K562 (cell line): ENCODE results near the gene TMEM218. TPM values are rescaled to one million over a fixed set of nuclear protein-coding genes. Genes with fewer than 3 reads are reported as not detected.
"Not testable (repeated sequence)": the region's sequence is repeated elsewhere in the genome, so short reads cannot be mapped to it uniquely, and the experiment has no call there.

Experiments
- ATAC-seq: fragments of 200-7000 bp; cut with Tn5 transposase; 3 replicates; pipeline ENCODE4 v1.9.1; 2020; ENCODE audit warnings: moderate library complexity
- BruUV-seq: library from RNA; stranded (reverse); fragments of 400-500 nt; replicated peaks from 2 replicates; lab custom pipeline; 2021; lab: Mats Ljungman, UMichigan
- CTCF ChIA-PET: fragments of 300-600 bp; formaldehyde crosslinking; extraction: SDS; loops from one replicate; lab custom pipeline; 2021; ENCODE audit warnings: low intra/inter-chr PET ratio; lab: Yijun Ruan, JAX
- POLR2A ChIA-PET: fragments of 300-600, 350-650 bp; sonication (Branson Sonifier 250); formaldehyde crosslinking; extraction: SDS; loops from one replicate; lab custom pipeline; 2021; ENCODE audit warnings: antibody characterized with exemption, inconsistent platforms; lab: Yijun Ruan, JAX
- DNase-seq, 4 experiments: peaks; one replicate each; pipeline versions ENCODE4 v3.0.0 to v3.0.0-alpha.2; 2011 to 2018; ENCODE audit warnings: low spot score in 3 of 4, mixed read lengths in 3 of 4; ENCODE audit errors: extremely low read depth in 1 of 4
- FAIRE-seq: peaks from 2 replicates; lab custom pipeline; 2011; peaks lifted over from hg19 to GRCh38; lab: Jason Lieb, UNC
- H2AFZ ChIP-seq: 2 replicates; pipeline ENCODE4 v1.6.0; 2011; ENCODE audit warnings: low read depth, low read length, control low read depth, inconsistent platforms
- H3K27ac ChIP-seq: fragments of 200-600 bp; 3 replicates; pipeline ENCODE4 v1.8.0; 2011; ENCODE audit warnings: low read depth, mild to moderate bottlenecking, control low read depth, inconsistent platforms, low read length, moderate library complexity, mixed read lengths; ENCODE audit errors: extremely low read depth
- H3K27me3 ChIP-seq, 2 experiments: fragments of 300-600 bp in 1 of 2; 2 replicates in 1 of 2; 3 replicates in 1 of 2; pipeline versions ENCODE4 v1.6.0 to v1.8.0; 2011; ENCODE audit warnings: inconsistent platforms in 2 of 2, low read length in 2 of 2, mild to moderate bottlenecking in 1 of 2, mixed read lengths in 1 of 2, moderate library complexity in 1 of 2; ENCODE audit not compliant: control insufficient read depth in 2 of 2, insufficient read depth in 2 of 2
- H3K36me3 ChIP-seq: fragments of 300-600 bp; 3 replicates; pipeline ENCODE4 v1.8.0; 2011; ENCODE audit warnings: mild to moderate bottlenecking, low read length, inconsistent platforms; ENCODE audit not compliant: control insufficient read depth, insufficient read depth
- H3K4me1 ChIP-seq, 2 experiments: fragments of 200-600 bp in 1 of 2; replicated peaks in 1 of 2; 2 replicates in 1 of 2; 3 replicates in 1 of 2; pipeline versions ENCODE4 v1.5.1 to v1.8.0; 2011; ENCODE audit warnings: inconsistent platforms in 2 of 2, low read length in 2 of 2, mild to moderate bottlenecking in 1 of 2, mixed read lengths in 1 of 2, moderate library complexity in 1 of 2; ENCODE audit not compliant: control insufficient read depth in 2 of 2, insufficient read depth in 2 of 2
- H3K4me2 ChIP-seq: 2 replicates; pipeline ENCODE4 v1.6.1; 2011; ENCODE audit warnings: low read length, control low read depth, inconsistent platforms, mixed read lengths; ENCODE audit not compliant: insufficient read depth
- H3K4me3 ChIP-seq: fragments of 200-600 bp; sonication (generic), shearing (Covaris generic); 2 replicates; pipeline ENCODE4 v1.5.1; 2016; ENCODE audit warnings: control low read depth, inconsistent platforms
- H3K79me2 ChIP-seq: fragments of 200-600 bp; 3 replicates; pipeline ENCODE4 v1.8.0; 2011; ENCODE audit warnings: low read length, inconsistent platforms; ENCODE audit not compliant: control insufficient read depth, insufficient read depth
- H3K9ac ChIP-seq, 2 experiments: 2 replicates each; pipeline versions ENCODE4 v1.6.0 to v1.6.1; 2011; ENCODE audit warnings: low read depth in 2 of 2, low read length in 2 of 2, control low read depth in 1 of 2, inconsistent platforms in 1 of 2, mild to moderate bottlenecking in 1 of 2, mixed read lengths in 1 of 2; ENCODE audit not compliant: insufficient read depth in 1 of 2
- H3K9me1 ChIP-seq: one replicate; pipeline ENCODE4 v1.6.0; 2011; ENCODE audit warnings: inconsistent platforms, mild to moderate bottlenecking, low read length, moderate library complexity; ENCODE audit not compliant: control insufficient read depth, insufficient read depth
- H3K9me3 ChIP-seq: replicated peaks from 2 replicates; pipeline ENCODE4 v1.5.1; 2011; ENCODE audit warnings: low read depth, low read length, inconsistent platforms; ENCODE audit not compliant: control insufficient read depth, insufficient read depth
- H4K20me1 ChIP-seq: replicated peaks from 2 replicates; pipeline ENCODE4 v1.6.1; 2011; ENCODE audit warnings: low read length, inconsistent platforms, mixed read lengths; ENCODE audit not compliant: control insufficient read depth, insufficient read depth
- ATF1 ChIP-seq, 2 experiments: fragments of 450-650 bp in 1 of 2; IDR thresholded peaks; 2 replicates each; pipeline ENCODE4 v1.6.1; 2016; ENCODE audit warnings: missing compliant biosample characterization in 1 of 2, missing genetic modification characterization in 1 of 2
- FOXA1 ChIP-seq: fragments of 450-650 bp; IDR thresholded peaks from 2 replicates; pipeline ENCODE4 v1.6.1; 2016; ENCODE audit warnings: mild to moderate bottlenecking, borderline replicate concordance
- HDAC3 ChIP-seq: fragments of 450-650 bp; IDR thresholded peaks from 2 replicates; pipeline ENCODE4 v1.6.1; 2018; ENCODE audit warnings: borderline replicate concordance, mild to moderate bottlenecking, moderate library complexity; ENCODE audit not compliant: partially characterized antibody
- ZNF830 ChIP-seq: fragments of 250-450 bp; sonication (Bioruptor Pico); IDR thresholded peaks from 2 replicates; pipeline ENCODE4 v1.5.0; 2021; ENCODE audit warnings: mild to moderate bottlenecking
- WGBS: fragments of 100-300 bp; shearing (Covaris generic); methylation state at CpG from one replicate; pipeline ENCODE4 v1.1.6; 2016; ENCODE audit warnings: low coverage, mixed read lengths; ENCODE audit not compliant: insufficient coverage; ENCODE audit errors: missing lambda C conversion rate; 5-methylcytosine and 5-hydroxymethylcytosine counted together
- in situ Hi-C: fragments of 300-500 bp; cut with MboI; formaldehyde crosslinking; loops from 4 replicates; pipeline ENCODE4 v1.15.0; 2018; ENCODE audit warnings: inconsistent platforms, mixed read lengths
- intact Hi-C: fragments of 100-400 bp; cut with micrococcal nuclease; formaldehyde crosslinking; loops from 2 replicates; pipeline ENCODE4 v1.14.2; 2022
- polyA plus RNA-seq, 8 experiments: library from polyadenylated mRNA; depleted of rRNA in 4 of 8; stranded (reverse) in 5 of 8; unstranded in 3 of 8; fragments of >200 nt; fragmentation: Nextera tagmentation in 2 of 8; fragmentation: Illumina TruSeq in 1 of 8; extraction: Ambion mirVana in 2 of 8; extraction: Trizol in 1 of 8; gene quantifications; 2 replicates each; pipeline versions ENCODE4 v1.2.1 to v1.2.3, GENCODE V29; 2011 to 2014; ENCODE audit warnings: inconsistent platforms in 1 of 8, missing spikeins in 1 of 8
- total RNA-seq, 7 experiments: library from RNA; depleted of rRNA in 6 of 7; stranded (reverse); fragments of >200 nt in 6 of 7; fragmentation: Illumina TruSeq in 2 of 7; extraction: Trizol in 2 of 7; gene quantifications; 2 replicates each; pipeline versions ENCODE4 v1.2.1 to v1.2.3, GENCODE V29; 2011 to 2021; ENCODE audit warnings: low replicate concordance in 1 of 7
- TF ChIP-seq, protein P1 (sequence below), 2 experiments: fragments of 450-650 bp in 1 of 2; IDR thresholded peaks; 2 replicates each; pipeline ENCODE4 v1.6.1; 2011 to 2017; ENCODE audit warnings: low read depth in 2 of 2, antibody characterized with exemption in 1 of 2, borderline replicate concordance in 1 of 2, low read length in 1 of 2, mild to moderate bottlenecking in 1 of 2, mixed read lengths in 1 of 2; ENCODE audit not compliant: control insufficient read depth in 1 of 2

TMEM218 gene
- total and polyA plus RNA-seq, 9 of the 15 experiments (the other 6 are each of a cell fraction or from before 2014, with no cell fraction given): 13.4 to 32.2 (median 25.4) TPM

- ChIA-PET CTCF (interaction anchor here (0.6 to 2.3 kb wide), 5 partner anchors 33 to 783 kb away, joined by 3 to 8 read pairs (median 3); no protein-coding TSS in a partner anchor), POLR2A (interaction anchor here (0.6 to 2.5 kb wide), 3 partner anchors 13 to 29 kb away, joined by 3 to 6 read pairs (median 3); no protein-coding TSS in a partner anchor)
- Histone ChIP-seq H3K27me3 (no peaks in the 10 kb centered on the region), H3K79me2 (no peaks in the 10 kb centered on the region), H3K4me2 (no peak overlapping the region), H3K9ac (no peak overlapping the region), H3K4me1 (peaks cover 0 to 7% of the 10 kb centered on the region in 2 experiments; a peak in 2 of 5 replicates), H4K20me1 (0 out of 2 replicates have a peak, but pooled peaks cover 3% of the 10 kb centered on the region), H3K9me1 (no peaks in the 10 kb centered on the region), H3K27ac (no peak overlapping the region), H3K36me3 (peaks cover 2% of the 10 kb centered on the region; the same call in 1 of the 3 replicates), H2AFZ (no peak overlapping the region), H3K9me3 (no peaks in the 10 kb centered on the region), H3K4me3 (no peak overlapping the region)
- no peak for FAIRE-seq
- peak; percentile 33 for ATAC-seq
- intact Hi-C loops: loop anchor here (1.0 to 5.0 kb wide), 3 partner anchors 50 to 781 kb away; no protein-coding TSS in a partner anchor
- BruUV-seq: TSS peak; percentile 76
- no peak for TF ChIP-seq ATF1 (CRISPR knock-in tag; IDR thresholded peaks at IDR 0.05)
- no peak for TF ChIP-seq ATF1 (tag; IDR thresholded peaks at IDR 0.05)
- TF ChIP-seq ZNF830 (CRISPR knock-in tag): no peak
- no peak for TF ChIP-seq HDAC3
- TF ChIP-seq, protein P1, sequence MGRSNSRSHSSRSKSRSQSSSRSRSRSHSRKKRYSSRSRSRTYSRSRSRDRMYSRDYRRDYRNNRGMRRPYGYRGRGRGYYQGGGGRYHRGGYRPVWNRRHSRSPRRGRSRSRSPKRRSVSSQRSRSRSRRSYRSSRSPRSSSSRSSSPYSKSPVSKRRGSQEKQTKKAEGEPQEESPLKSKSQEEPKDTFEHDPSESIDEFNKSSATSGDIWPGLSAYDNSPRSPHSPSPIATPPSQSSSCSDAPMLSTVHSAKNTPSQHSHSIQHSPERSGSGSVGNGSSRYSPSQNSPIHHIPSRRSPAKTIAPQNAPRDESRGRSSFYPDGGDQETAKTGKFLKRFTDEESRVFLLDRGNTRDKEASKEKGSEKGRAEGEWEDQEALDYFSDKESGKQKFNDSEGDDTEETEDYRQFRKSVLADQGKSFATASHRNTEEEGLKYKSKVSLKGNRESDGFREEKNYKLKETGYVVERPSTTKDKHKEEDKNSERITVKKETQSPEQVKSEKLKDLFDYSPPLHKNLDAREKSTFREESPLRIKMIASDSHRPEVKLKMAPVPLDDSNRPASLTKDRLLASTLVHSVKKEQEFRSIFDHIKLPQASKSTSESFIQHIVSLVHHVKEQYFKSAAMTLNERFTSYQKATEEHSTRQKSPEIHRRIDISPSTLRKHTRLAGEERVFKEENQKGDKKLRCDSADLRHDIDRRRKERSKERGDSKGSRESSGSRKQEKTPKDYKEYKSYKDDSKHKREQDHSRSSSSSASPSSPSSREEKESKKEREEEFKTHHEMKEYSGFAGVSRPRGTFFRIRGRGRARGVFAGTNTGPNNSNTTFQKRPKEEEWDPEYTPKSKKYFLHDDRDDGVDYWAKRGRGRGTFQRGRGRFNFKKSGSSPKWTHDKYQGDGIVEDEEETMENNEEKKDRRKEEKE (IDR thresholded peaks at IDR 0.05; ENCODE audit: borderline replicate concordance in 1 of 2, control insufficient read depth in 1 of 2, low read depth in 2 of 2, low read length in 1 of 2): no peak
- TF ChIP-seq FOXA1: no peak
- in situ Hi-C loops: no loop called here
- 62% methylated on average over 6 of the region's 6 CpGs for WGBS
- no peak for DNase-seq
These were observed 20.6 kb downstream of the TMEM218 start for GRCh38 chr11:125090816-125091215.

- H3K9ac ChIP-seq, H3K4me2 ChIP-seq, H3K27ac ChIP-seq, DNase-seq, in situ Hi-C loops, H3K36me3 ChIP-seq, H3K79me2 ChIP-seq, H3K9me1 ChIP-seq, H3K9me3 ChIP-seq, H2AFZ ChIP-seq, FAIRE-seq, H3K4me3 ChIP-seq, ATAC-seq, H3K27me3 ChIP-seq, H4K20me1 ChIP-seq, BruUV-seq, H3K4me1 ChIP-seq: not testable (repeated sequence)
- POLR2A ChIA-PET: interaction anchor here (1.2 to 2.5 kb wide), 2 partner anchors 12 to 16 kb away, joined by 3 to 6 read pairs; no protein-coding TSS in a partner anchor
- CTCF ChIA-PET: interaction anchor here (2.3 kb wide), 1 partner anchor 52 kb away, joined by 8 read pairs; no protein-coding TSS in a partner anchor
- intact Hi-C loops: loop anchor here (5.0 kb wide), 1 partner anchor 782 kb away; no protein-coding TSS in a partner anchor
- WGBS: 54% methylated on average over 8 of the region's 10 CpGs
These were observed 21.3 kb downstream of the TMEM218 start for GRCh38 chr11:125090151-125090550.
